Measurements from ENCODE around the gene KDM7A.

The KDM7A gene

DNA sequence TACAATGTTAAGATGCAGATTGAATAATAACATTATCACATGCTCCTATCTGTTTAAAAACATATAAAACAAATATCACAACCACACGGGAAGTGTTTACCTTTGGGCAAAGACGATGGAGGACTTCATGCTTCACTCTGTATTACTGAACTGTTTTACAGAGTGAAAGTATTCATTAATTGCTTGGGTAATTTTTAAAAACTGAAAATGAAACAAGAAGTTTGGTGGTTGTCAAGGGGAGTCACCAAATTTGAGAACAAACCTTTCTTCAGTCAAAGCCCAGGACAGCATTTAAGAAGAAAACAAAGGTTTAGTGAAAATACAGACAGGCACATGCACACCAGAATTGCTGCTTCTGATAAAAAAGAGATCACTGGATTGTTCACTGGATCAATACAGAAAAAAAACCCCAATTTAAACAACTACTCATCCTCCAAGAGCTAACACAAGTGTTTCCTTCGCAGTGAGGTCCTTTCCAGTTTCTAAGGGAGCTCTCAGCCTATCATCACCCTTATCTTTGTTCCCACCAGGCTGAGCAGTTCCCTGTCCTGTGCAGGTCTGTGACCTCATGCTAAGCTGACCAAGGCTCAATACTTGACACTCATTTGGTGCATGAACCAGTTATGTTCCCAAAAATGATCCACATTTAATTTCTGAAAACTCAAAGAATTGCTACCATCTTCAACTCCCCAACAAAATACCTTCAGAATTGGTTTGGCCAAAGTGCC is 122.8 kb downstream of the KDM7A start:
- Mint-ChIP-seq H3K27ac (peak overlapping the region; percentile 60), H3K36me3 (ENCODE audit: low read depth) (peaks cover 80% of the 10 kb centered on the region), H3K27me3 (no peaks in the 10 kb centered on the region), H3K4me3 (no peak overlapping the region), H3K4me1 (ENCODE audit: low read depth) (peaks cover 49% of the 10 kb centered on the region), H3K9me3 (no peaks in the 10 kb centered on the region)
- DNase-seq = no peak

DNA sequence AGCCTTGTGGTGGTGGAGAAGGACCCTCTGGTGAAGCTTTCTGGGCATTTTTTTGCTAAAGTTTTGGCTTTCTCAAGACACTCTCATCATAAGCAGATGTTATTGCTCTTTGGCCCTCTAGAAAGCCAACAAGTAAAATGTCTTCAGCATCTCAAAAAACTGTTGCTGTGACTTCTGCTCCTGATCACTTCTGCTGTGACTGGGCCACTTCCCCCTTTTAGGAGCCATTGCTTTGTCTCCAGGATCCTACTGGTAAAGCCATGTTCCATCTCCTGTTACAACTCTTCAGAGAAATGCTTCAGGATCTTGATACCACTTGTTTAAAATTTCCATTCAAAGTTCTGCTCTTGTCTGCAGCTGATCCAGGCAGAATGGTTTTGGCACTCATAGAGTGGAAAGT is 125.0 kb downstream of the KDM7A start:
- no peaks in the 10 kb centered on the region for H3K9me3 Mint-ChIP-seq
- H3K27me3 Mint-ChIP-seq = no peaks in the 10 kb centered on the region
- peaks cover 81% of the 10 kb centered on the region for H3K36me3 Mint-ChIP-seq (ENCODE audit: low read depth)
- peaks cover 32% of the 10 kb centered on the region for H3K4me1 Mint-ChIP-seq (ENCODE audit: low read depth)
- no peak overlapping the region for H3K4me3 Mint-ChIP-seq
- H3K27ac Mint-ChIP-seq = no peak overlapping the region
- no peak for DNase-seq

DNA sequence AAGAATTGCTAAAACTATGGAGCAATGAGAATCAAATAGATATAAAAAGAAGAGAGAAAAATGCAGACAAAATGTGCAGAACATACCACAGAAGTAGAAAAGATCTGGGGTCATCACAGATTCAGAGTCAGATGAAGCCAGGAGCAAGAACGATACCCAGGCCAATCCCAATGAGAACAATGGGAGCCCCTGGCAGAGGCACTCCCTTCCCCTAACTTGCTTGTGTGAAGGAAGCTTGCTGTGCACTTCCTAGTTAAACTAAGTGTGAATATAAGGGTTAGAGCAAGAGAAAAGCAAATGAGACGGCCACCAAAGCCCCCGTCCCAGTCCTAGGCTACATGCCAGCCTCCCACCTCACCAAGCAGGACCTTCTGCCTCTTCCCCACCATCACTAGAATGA is 126.7 kb downstream of the KDM7A start:
- H3K4me1 Mint-ChIP-seq (ENCODE audit: low read depth) = peaks cover 24% of the 10 kb centered on the region

DNA sequence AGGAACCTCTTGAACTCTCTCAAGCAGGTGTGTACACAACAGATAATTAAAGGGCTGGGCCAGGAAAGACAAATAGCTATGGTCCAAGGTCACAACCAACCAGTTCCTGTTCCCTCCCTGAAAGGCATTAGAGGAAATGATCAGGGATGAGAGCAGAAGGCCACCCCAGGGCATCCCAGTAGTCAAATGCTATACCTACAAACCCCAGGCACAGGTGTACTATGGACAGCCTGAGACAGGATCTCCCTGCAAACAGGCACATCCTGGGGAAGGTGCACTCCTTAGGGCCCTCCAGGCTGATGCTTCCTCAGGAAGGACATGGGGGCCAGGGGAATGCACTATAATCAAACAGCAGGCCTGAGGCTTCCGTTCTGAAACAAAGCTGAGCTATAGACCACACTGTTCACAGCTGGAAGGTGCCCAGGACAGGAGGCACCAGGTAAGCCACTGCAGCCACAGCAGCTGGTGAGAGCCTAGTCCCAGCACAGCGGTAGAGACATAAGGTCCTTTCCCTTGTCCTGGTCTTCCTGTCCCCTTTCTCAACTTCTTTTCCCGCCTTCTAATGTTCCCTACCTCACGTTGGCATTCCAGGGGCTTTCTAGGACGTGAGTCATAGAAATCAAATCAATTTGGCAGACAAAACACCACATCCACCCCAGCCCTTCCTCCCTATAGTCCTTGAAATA is 127.3 kb downstream of the KDM7A start:
- H3K36me3 Mint-ChIP-seq (ENCODE audit: low read depth) = peaks cover 83% of the 10 kb centered on the region
- DNase-seq = no peak
- peaks cover 18% of the 10 kb centered on the region for H3K4me1 Mint-ChIP-seq (ENCODE audit: low read depth)
- H3K27me3 Mint-ChIP-seq = no peaks in the 10 kb centered on the region
- no peaks in the 10 kb centered on the region for H3K9me3 Mint-ChIP-seq
- H3K27ac Mint-ChIP-seq = no peak overlapping the region
- no peak overlapping the region for H3K4me3 Mint-ChIP-seq

More for the DNA sequence above, 126.7 kb downstream of the KDM7A start:
- DNase-seq = no peak
- Mint-ChIP-seq H3K4me3 (no peak overlapping the region), H3K36me3 (ENCODE audit: low read depth) (peaks cover 83% of the 10 kb centered on the region), H3K27me3 (no peaks in the 10 kb centered on the region), H3K9me3 (no peaks in the 10 kb centered on the region), H3K27ac (no peak overlapping the region)

DNA sequence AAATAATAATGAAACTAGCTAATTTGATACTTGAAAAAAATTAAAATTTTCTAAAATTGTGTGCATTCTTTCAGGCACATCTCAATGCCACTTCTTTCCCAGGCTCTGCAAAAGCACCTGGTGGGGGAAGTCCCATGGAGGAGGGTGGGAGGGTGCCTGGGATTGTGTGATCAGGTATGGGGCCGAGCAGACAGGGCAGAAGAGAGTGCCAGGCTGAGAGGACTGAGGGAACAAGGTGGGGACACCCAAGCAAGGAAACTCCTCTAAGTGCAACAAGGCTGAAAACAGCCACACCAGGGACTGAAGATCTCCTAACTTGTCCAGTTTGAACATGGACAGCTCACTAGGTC is 127.8 kb downstream of the KDM7A start:
- DNase-seq = no peak
- Mint-ChIP-seq H3K4me3 (no peak overlapping the region), H3K36me3 (ENCODE audit: low read depth) (peaks cover 83% of the 10 kb centered on the region), H3K4me1 (ENCODE audit: low read depth) (peaks cover 13% of the 10 kb centered on the region), H3K27me3 (no peaks in the 10 kb centered on the region), H3K27ac (no peak overlapping the region), H3K9me3 (no peaks in the 10 kb centered on the region)

DNA sequence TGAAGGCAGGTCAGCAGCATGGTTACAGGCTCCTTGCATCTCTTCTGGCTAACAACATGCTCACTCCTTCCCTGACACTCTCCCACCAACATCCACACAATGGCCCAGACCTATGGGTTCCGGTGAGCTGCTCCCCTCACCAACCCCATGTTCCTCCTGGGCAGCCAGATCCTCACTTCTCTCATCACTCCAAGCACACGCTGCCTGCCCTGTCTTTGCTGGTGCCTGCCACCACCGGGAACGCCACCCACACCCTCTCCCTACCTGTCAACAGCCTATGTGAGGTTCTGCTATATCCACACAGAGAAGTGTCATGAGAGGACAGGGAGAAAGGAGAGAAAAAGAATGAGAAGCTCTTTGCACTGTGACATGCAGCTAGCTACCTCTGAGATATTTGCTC is 128.6 kb downstream of the KDM7A start:
- Mint-ChIP-seq H3K27me3 (no peaks in the 10 kb centered on the region), H3K4me3 (no peak overlapping the region), H3K4me1 (ENCODE audit: low read depth) (peaks cover 6% of the 10 kb centered on the region), H3K36me3 (ENCODE audit: low read depth) (peaks cover 80% of the 10 kb centered on the region), H3K27ac (peak overlapping the region; percentile 3), H3K9me3 (no peaks in the 10 kb centered on the region)
- no peak for DNase-seq

DNA sequence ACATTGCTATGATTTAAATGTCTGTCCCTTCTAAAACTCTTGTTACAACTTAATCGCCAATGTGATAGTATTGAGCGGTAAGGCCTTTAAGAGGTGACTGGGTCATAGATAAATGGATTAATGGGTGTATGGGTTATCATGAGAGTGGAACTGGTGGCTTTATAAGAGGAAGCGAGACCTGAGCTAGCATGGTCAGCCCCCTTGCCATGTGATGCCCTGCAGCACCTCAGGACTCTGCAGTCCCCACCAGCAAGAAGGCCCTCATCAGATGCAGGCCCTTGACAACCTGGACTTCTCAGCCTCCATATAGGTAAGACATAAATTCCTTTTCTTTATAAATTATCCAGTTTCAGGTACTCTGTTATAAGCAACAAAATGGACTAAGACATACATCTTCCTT is 129.6 kb downstream of the KDM7A start:
- no peaks in the 10 kb centered on the region for H3K9me3 Mint-ChIP-seq
- no peaks in the 10 kb centered on the region for H3K27me3 Mint-ChIP-seq
- no peak overlapping the region for H3K4me3 Mint-ChIP-seq
- no peak overlapping the region for H3K27ac Mint-ChIP-seq
- peaks cover 3% of the 10 kb centered on the region for H3K4me1 Mint-ChIP-seq (ENCODE audit: low read depth)
- no peak for DNase-seq
- H3K36me3 Mint-ChIP-seq (ENCODE audit: low read depth) = peaks cover 75% of the 10 kb centered on the region

DNA sequence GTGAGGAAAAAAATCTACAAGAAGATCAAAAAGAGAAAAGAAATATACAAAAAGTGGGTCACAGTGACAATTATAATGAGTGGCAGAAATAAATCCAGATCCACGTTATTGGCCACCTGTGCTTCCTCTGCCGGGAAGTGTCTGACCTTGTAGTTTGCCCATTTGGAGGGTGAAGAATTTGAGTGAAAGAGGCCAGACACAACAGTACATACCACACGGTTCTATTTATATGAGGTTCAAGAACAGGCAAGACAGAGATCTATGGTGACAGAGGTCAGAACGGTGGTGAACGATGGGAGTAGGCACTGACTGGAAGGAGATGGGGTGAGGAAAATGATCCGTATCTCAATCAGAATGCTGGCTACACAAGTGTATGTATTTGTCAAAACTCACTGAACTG is 131.1 kb downstream of the KDM7A start:
- H3K4me1 Mint-ChIP-seq (ENCODE audit: low read depth) = peaks cover under 1% of the 10 kb centered on the region
- no peak overlapping the region for H3K4me3 Mint-ChIP-seq
- no peak for DNase-seq
- H3K27ac Mint-ChIP-seq = no peak overlapping the region
- H3K27me3 Mint-ChIP-seq = no peaks in the 10 kb centered on the region
- H3K9me3 Mint-ChIP-seq = no peaks in the 10 kb centered on the region
- peaks cover 79% of the 10 kb centered on the region for H3K36me3 Mint-ChIP-seq (ENCODE audit: low read depth)

DNA sequence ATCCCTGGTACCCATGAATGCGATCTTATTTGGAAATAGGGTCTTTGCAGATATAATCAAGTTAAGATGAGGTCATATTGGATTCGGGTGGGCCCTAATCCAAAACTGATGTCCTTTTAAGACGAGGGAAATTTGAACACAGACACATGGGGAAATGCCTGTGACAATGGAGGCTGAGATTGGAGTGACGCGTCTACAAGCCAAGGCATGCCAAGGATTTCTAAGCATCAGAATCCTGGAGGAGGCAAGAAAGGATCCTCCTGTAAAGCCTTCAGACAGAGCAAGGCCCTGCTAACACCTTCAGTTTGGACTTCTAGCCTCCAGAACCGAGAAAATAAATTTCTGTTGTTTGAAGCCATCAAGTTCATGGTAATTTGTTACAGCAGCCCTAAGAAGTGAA is 132.5 kb downstream of the KDM7A start:
- H3K27me3 Mint-ChIP-seq = no peaks in the 10 kb centered on the region
- no peak for DNase-seq
- H3K27ac Mint-ChIP-seq = no peak overlapping the region
- no peaks in the 10 kb centered on the region for H3K9me3 Mint-ChIP-seq
- H3K36me3 Mint-ChIP-seq (ENCODE audit: low read depth) = peaks cover 85% of the 10 kb centered on the region
- peaks cover 3% of the 10 kb centered on the region for H3K4me1 Mint-ChIP-seq (ENCODE audit: low read depth)
- no peak overlapping the region for H3K4me3 Mint-ChIP-seq

DNA sequence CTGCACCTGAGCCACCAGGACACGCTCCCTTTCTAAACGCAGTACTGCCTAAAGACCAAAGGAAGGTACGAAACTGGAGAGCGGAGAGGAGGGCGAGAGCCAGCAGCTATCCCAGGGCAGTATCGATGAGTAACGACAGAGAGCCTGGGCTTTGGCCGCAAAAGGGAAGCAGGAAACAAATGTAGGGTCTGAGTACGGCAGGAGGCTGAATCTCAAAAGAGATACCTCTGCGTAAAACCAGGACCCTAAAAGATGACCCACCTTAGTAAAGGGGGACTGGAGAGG is 134.5 kb downstream of the KDM7A start:
- no peaks in the 10 kb centered on the region for H3K27me3 Mint-ChIP-seq
- H3K36me3 Mint-ChIP-seq (ENCODE audit: low read depth) = peaks cover 91% of the 10 kb centered on the region
- peaks cover 8% of the 10 kb centered on the region for H3K4me1 Mint-ChIP-seq (ENCODE audit: low read depth)
- no peaks in the 10 kb centered on the region for H3K9me3 Mint-ChIP-seq
- no peak for DNase-seq
- H3K27ac Mint-ChIP-seq = no peak overlapping the region
- H3K4me3 Mint-ChIP-seq = no peak overlapping the region

DNA sequence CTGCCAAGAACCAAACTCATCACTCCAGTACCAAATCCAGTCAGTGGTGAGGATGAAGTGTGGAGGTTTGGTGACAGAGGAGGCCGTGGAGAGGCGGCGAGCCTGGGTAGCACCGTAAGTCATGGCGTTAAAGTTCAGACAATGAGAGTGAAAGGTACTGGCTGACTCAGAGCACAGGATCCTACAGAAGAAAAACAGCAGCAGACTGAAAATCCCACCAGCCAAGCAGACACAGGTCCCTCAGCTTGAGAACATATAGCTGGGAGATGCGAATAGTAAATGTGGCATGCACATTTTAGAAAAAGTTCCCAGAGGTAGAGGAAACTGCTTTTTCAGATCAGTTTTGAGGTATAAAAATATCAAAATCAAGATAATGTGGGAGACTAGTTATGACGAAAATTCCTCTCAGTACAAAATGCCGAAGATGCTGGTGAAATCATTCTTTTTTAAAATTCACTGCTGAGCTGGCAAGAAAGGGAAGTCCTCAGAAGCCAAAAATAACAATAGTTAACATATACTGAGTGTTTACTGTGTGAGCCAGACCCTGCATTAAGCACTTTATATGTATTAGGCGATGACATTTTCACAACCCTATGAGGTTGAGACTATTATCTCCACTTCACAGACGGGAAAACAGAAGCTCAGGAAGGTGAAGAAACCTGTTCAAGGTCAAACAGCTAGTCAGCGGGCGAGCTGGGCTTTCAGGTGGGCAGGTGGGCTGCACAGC is 135.0 kb downstream of the KDM7A start:
- Mint-ChIP-seq H3K27ac (no peak overlapping the region), H3K27me3 (no peaks in the 10 kb centered on the region), H3K9me3 (no peaks in the 10 kb centered on the region), H3K36me3 (ENCODE audit: low read depth) (peaks cover 91% of the 10 kb centered on the region), H3K4me1 (ENCODE audit: low read depth) (peaks cover 12% of the 10 kb centered on the region), H3K4me3 (no peak overlapping the region)
- DNase-seq = no peak

DNA sequence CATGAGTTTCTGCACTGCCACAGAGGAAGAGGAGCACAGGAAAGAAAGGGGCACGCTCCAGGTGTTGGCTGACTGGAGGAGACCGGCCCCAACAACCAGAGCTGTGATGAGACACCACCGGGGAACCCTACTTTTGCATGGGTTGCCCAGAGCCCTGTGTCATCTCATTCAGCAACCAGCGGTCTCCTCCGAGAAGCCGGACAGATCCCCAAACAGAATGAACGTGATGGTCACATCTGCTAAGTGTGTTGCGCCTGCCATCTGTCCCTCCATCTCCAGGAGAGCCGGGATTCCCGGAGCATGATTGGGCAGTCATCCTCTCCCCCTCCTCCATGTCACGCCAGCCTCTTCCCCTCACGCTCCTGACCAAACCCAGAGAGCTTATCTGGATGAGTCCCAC is 136.9 kb downstream of the KDM7A start:
- DNase-seq = no peak
- Mint-ChIP-seq H3K36me3 (ENCODE audit: low read depth) (peaks cover 87% of the 10 kb centered on the region), H3K9me3 (no peaks in the 10 kb centered on the region), H3K27ac (no peak overlapping the region), H3K27me3 (no peaks in the 10 kb centered on the region), H3K4me3 (no peak overlapping the region), H3K4me1 (ENCODE audit: low read depth) (peaks cover 24% of the 10 kb centered on the region)

DNA sequence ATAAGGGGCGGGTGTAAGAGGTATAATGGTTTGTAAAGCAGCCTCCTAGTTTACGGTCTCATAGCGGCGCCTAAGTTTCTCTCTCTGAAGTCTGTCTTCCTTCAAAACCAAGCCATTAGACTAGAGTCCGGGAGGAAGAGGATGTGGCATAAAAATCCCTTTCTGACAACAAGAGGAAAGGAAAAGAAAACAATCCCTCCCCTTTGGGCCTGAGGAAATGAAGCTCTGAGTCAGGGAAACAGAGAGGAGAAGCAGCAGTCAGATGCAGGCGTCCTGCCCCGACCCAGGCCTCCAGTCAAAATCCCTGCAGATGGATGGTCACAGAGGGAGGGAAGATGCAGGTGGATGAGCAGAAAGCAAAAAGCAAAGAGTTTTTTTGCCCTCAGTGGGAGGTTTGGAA is 137.7 kb downstream of the KDM7A start:
- Mint-ChIP-seq H3K27me3 (no peaks in the 10 kb centered on the region), H3K4me3 (no peak overlapping the region), H3K4me1 (ENCODE audit: low read depth) (peaks cover 24% of the 10 kb centered on the region), H3K27ac (no peak overlapping the region), H3K9me3 (no peaks in the 10 kb centered on the region), H3K36me3 (ENCODE audit: low read depth) (peaks cover 85% of the 10 kb centered on the region)
- no peak for DNase-seq

DNA sequence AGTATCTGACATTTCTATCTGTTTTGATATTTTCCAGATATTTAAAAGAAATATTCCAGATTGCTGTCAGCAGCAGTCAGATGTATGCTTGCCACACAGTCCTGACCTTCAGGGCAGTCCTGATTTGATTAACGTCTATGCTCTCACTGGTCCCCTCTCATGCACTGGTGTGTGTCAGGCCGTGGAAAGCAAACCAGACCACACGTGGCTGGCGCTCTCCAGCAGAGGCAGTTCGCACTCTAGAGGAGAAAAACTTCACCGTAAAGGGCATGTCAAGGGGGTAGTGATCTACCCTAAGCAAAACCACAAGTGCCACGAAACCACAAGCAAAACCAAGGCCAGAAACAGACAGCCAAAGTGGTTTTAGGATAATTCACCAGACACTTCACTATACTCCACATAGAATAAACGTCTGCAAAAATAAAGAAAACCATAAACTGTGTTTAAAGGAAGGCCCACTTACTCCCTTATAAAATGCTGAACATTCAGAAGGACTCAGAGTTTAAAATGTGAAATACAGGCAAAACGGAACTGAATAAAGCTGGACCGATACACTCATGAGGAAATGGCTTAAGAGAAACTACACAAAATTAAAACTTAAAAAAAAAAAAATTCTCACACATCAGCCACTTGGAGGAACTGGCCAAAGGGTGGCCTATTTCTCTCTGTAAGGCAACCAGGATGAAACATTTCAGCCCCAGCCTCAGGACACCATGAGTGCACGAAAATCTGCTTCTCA is 140.4 kb downstream of the KDM7A start:
- H3K4me3 Mint-ChIP-seq = no peak overlapping the region
- peaks cover 28% of the 10 kb centered on the region for H3K4me1 Mint-ChIP-seq (ENCODE audit: low read depth)
- DNase-seq = no peak
- H3K36me3 Mint-ChIP-seq (ENCODE audit: low read depth) = peaks cover 88% of the 10 kb centered on the region
- H3K27me3 Mint-ChIP-seq = no peaks in the 10 kb centered on the region
- H3K9me3 Mint-ChIP-seq = no peaks in the 10 kb centered on the region
- H3K27ac Mint-ChIP-seq = peak overlapping the region; percentile 44

All from activated T-cell treated with anti-CD3 and anti-CD28 coated beads, Interleukin-2, amount 50 U/mL, for 24 hours (primary cell).